Measurements from ENCODE around the gene LBR.
A peak's percentile ranks its signal among the peaks of the same experiment; 100 is the strongest.

The LBR gene

GRCh38 chr1:225464851-225465792, 37.3 kb upstream of the LBR start:
- Histone ChIP-seq H3K27ac (peak overlapping the region; percentile 96), H3K36me3 (no peaks in the 10 kb centered on the region), H3K9me3 (no peaks in the 10 kb centered on the region), H3K4me3 (ENCODE audit: low read depth in 1 of 2, low read length in 1 of 2) (no peak overlapping the region), H3K4me1 (ENCODE audit: control insufficient read depth in 1 of 2, insufficient read depth in 1 of 2, low read depth in 1 of 2, low read length in 1 of 2) (peaks cover 24 to 34% of the 10 kb centered on the region in 2 experiments), H3K27me3 (no peaks in the 10 kb centered on the region)
- TF ChIP-seq CTCF (IDR thresholded peaks at IDR 0.05), result no peak

GRCh38 chr1:225462714-225463574, 35.1 kb upstream of the LBR start:
- Histone ChIP-seq H3K9me3 (no peaks in the 10 kb centered on the region), H3K36me3 (no peaks in the 10 kb centered on the region), H3K4me1 (ENCODE audit: control insufficient read depth in 1 of 2, insufficient read depth in 1 of 2, low read depth in 1 of 2, low read length in 1 of 2) (peaks cover 23 to 30% of the 10 kb centered on the region in 2 experiments), H3K27ac (no peak overlapping the region), H3K27me3 (no peaks in the 10 kb centered on the region), H3K4me3 (ENCODE audit: low read depth in 1 of 2, low read length in 1 of 2) (no peak overlapping the region)
- TF ChIP-seq CTCF (IDR thresholded peaks at IDR 0.05), result no peak

GRCh38 chr1:225462429-225462713, 34.5 kb upstream of the LBR start:
- Histone ChIP-seq H3K9me3 (no peaks in the 10 kb centered on the region), H3K27ac (no peak overlapping the region), H3K36me3 (no peaks in the 10 kb centered on the region), H3K4me3 (ENCODE audit: low read depth in 1 of 2, low read length in 1 of 2) (no peak overlapping the region), H3K27me3 (no peaks in the 10 kb centered on the region), H3K4me1 (ENCODE audit: control insufficient read depth in 1 of 2, insufficient read depth in 1 of 2, low read depth in 1 of 2, low read length in 1 of 2) (peaks cover 19 to 28% of the 10 kb centered on the region in 2 experiments)
- no peak for TF ChIP-seq CTCF (IDR thresholded peaks at IDR 0.05)

- H3K27me3 ChIP-seq, result no peaks in the 10 kb centered on the region
- H3K9me3 ChIP-seq, result no peaks in the 10 kb centered on the region
- peaks cover 13 to 23% of the 10 kb centered on the region in 2 experiments for H3K4me1 ChIP-seq (ENCODE audit: control insufficient read depth in 1 of 2, insufficient read depth in 1 of 2, low read depth in 1 of 2, low read length in 1 of 2)
- H3K27ac ChIP-seq, result no peak overlapping the region
- no peaks in the 10 kb centered on the region for H3K36me3 ChIP-seq
- TF ChIP-seq CTCF (IDR thresholded peaks at IDR 0.05), result no peak
- no peak overlapping the region for H3K4me3 ChIP-seq (ENCODE audit: low read depth in 1 of 2, low read length in 1 of 2)
Measured at GRCh38 chr1:225461533-225462428, 33.9 kb upstream of the LBR start.
